Muscle layer of duodenum (tissue), 2 donors: ENCODE measurements around the gene VPS13D.
"Not testable (repeated sequence)": the region's sequence is repeated elsewhere in the genome, so short reads cannot be mapped to it uniquely, and the experiment has no call there.

Source experiments
- H3K27ac ChIP-seq: one replicate; pipeline ENCODE4 v1.7.0; 2013; ENCODE audit warnings: mild to moderate bottlenecking, low read length
- H3K27me3 ChIP-seq: one replicate; pipeline ENCODE4 v1.7.0; 2013; ENCODE audit warnings: low read depth, mild to moderate bottlenecking, control low read depth, low read length
- H3K36me3 ChIP-seq, 2 donors: one replicate each; pipeline ENCODE4 v1.7.0; 2013; ENCODE audit warnings: low read length in 2 of 2, control low read depth in 1 of 2, mild to moderate bottlenecking in 1 of 2; ENCODE audit not compliant: insufficient read depth in 2 of 2, control insufficient read depth in 1 of 2
- H3K4me1 ChIP-seq, 2 donors: one replicate each; pipeline ENCODE4 v1.7.0; 2013; ENCODE audit warnings: low read length in 2 of 2, mild to moderate bottlenecking in 2 of 2, control low read depth in 1 of 2, moderate library complexity in 1 of 2; ENCODE audit not compliant: insufficient read depth in 2 of 2, control insufficient read depth in 1 of 2
- H3K4me3 ChIP-seq, 2 donors: one replicate each; pipeline ENCODE4 v1.7.0; 2013; ENCODE audit warnings: low read length in 2 of 2, low read depth in 1 of 2, mild to moderate bottlenecking in 1 of 2
- H3K9me3 ChIP-seq, 2 donors: one replicate each; pipeline ENCODE4 v1.7.0; 2013; ENCODE audit warnings: low read length in 2 of 2, control low read depth in 1 of 2, mild to moderate bottlenecking in 1 of 2; ENCODE audit not compliant: control insufficient read depth in 1 of 2
- donor health status: healthy.

VPS13D gene

DNA sequence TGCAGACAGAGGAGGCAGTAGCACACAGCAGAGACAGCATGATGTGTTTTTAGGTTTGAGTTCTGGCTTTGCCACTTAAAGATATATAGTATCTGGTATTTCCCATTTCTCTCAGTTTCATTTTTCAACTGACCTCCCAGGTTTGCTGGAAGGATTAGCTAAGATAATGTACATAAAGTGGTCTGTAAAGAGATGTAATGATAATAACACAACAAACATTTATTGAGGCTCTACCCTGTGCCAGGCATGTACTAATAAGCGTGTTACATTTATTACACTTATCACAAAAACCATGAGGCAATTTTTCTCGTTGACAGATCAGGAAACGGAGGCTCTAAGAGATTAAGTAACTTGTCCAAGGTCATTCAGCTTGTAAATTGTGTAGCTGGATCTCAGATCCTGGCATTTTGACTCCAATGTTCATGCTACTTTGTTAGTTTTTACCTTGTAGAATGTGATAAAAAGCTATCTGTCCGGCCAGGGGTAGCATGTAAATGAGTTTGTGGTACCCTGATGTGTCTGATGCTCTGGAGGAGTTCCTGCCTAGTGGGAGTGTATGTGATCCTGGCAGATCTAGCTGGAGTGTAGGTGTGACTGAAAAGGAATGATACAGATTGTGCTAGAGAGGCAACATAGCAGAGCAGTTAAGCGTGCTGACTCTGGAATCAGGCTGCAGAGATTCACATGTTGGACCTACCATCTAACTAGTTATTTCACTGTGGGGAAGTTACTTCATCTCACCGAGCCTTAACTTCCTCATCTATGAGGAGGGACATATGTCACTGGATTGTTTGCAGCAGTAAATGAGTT, 146.6 kb downstream of the VPS13D start:
- H3K9me3 ChIP-seq: no peaks in the 10 kb centered on the region
- peaks cover 0 to 13% of the 10 kb centered on the region in 2 donors for H3K4me1 ChIP-seq
- H3K4me3 ChIP-seq: no peak overlapping the region
- peaks cover 18 to 22% of the 10 kb centered on the region in 2 donors for H3K36me3 ChIP-seq
- no peak overlapping the region for H3K27ac ChIP-seq
- H3K27me3 ChIP-seq: no peaks in the 10 kb centered on the region

DNA sequence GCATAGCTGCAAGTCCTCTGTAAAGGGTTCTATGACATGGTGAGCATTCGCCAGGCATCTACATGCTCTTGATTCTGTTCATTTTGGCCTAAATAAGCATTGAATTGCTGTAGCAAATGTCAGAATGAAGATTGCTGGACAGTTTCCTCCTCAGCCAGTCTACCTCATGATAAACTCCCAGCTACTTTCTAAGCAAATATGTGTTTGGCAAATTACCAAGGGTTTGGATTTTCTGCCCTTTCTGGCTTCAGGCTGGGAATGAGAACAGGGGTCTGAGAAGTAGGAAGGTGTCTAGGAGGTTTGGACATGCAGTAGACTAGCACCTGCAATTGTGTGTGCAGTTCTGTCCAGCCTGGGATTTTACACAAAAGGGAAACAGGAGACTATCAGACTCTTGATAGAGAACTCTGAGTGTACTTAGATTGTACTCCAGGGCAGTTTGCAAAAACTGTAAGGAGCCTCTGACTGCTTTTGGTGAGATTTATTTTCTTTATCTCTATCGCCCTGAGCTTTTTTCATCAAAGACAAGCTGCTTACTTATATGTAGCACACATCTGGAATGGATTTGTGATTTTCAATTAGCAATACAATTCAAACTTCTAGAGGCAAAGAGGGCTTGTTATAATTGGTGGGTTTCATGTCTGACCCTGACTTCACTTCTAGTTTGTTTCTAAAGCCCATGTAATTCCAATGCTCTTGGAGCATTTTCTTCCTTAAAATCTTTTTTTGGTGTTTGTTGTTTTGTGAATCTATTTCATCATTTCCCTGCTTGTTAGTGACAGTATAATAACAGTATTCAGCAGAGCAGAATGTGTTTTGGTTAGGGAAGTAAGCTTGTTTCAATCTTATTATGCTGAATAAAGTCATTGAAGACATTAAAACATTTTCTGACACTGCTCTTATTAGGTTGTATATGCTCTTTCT, 150.8 kb downstream of the VPS13D start:
- Histone ChIP-seq H3K27me3 (no peaks in the 10 kb centered on the region), H3K9me3 (no peaks in the 10 kb centered on the region), H3K4me1 (peaks cover 0 to 10% of the 10 kb centered on the region in 2 donors), H3K27ac (peak overlapping the region; percentile 10), H3K36me3 (peaks cover 33 to 35% of the 10 kb centered on the region in 2 donors), H3K4me3 (no peak overlapping the region)

DNA sequence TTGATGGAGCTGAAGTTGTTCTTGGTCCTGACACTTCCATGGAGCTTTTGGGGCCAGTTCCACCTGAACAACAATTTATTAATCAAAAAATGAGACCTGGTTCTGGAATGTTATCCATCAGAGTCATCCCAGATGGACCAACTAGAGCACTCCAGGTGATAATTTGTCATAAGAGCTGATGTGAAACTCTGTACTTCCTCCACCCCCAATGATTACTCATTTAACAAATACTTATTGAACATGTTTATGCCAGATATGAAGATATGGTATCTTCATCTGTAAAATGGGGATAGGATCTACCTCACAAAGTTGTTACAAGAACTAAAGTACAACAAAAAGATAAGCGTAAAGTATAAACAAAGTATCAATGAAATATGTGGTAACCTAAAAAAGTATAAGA, 153.2 kb downstream of the VPS13D start:
- Histone ChIP-seq H3K27me3 (no peaks in the 10 kb centered on the region), H3K9me3 (peaks cover 0 to 9% of the 10 kb centered on the region in 2 donors), H3K36me3 (peaks cover 50 to 54% of the 10 kb centered on the region in 2 donors), H3K4me1 (peaks cover 0 to 10% of the 10 kb centered on the region in 2 donors), H3K27ac (no peak overlapping the region), H3K4me3 (no peak overlapping the region)

- Histone ChIP-seq H3K27ac (no peak overlapping the region), H3K4me3 (no peak overlapping the region), H3K4me1 (peaks cover 0 to 10% of the 10 kb centered on the region in 2 donors), H3K27me3 (no peaks in the 10 kb centered on the region), H3K9me3 (peaks cover 0 to 9% of the 10 kb centered on the region in 2 donors), H3K36me3 (peaks cover 50 to 59% of the 10 kb centered on the region in 2 donors)
These were observed 154.0 kb downstream of the VPS13D start for GRCh38 chr1:12383786-12384185.

DNA sequence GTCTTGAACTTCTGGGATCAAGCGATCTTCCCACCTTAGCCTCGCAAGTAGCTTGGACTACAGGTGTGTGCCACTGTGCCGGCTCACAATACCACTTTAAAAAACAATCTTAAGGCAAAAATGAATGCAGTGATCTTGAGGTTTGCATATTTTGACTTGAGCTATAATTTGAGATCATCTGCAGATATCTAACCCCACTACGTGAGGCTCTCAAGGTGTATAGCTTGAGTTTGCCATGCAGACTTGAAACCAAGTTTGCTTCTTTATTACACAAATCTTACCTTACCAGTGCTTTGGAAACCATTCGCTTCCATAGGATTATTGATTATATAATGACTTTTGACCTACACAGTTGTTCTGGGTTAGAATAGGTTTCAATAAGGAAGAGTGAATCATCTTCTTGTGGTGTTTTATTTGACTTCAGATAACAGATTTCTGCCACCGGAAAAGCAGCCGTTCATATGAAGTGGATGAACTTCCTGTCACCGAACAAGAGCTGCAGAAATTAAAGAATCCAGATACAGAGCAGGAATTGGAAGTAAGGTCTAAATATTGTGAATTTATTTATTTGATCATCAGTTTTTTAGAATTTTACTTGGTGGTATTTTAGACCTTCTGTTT, 155.1 kb downstream of the VPS13D start:
- Histone ChIP-seq H3K36me3 (peaks cover 43 to 59% of the 10 kb centered on the region in 2 donors), H3K9me3 (peaks cover 0 to 9% of the 10 kb centered on the region in 2 donors), H3K27ac (no peak overlapping the region), H3K4me1 (peaks cover 0 to 10% of the 10 kb centered on the region in 2 donors), H3K4me3 (no peak overlapping the region), H3K27me3 (no peaks in the 10 kb centered on the region)

DNA sequence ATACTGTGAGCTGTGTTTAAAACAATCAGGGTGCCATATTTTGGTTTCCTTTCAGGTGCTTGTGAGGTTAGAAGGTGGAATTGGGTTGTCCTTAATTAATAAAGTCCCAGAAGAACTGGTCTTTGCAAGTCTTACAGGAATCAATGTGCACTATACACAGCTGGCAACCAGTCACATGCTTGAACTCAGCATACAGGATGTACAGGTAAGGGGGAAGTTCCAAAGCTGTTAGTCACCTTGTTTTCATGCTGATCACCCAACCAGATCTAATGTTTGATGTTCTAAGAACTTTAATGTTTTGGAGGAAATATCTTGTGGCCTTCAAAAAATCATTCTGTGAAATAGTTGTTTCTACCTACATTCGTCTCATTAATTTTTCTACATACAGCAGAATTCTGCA, 156.3 kb downstream of the VPS13D start:
- Histone ChIP-seq H3K27me3 (no peaks in the 10 kb centered on the region), H3K9me3 (peaks cover 0 to 9% of the 10 kb centered on the region in 2 donors), H3K27ac (no peak overlapping the region), H3K4me3 (no peak overlapping the region), H3K36me3 (peaks cover 43 to 67% of the 10 kb centered on the region in 2 donors), H3K4me1 (no peaks in the 10 kb centered on the region)

DNA sequence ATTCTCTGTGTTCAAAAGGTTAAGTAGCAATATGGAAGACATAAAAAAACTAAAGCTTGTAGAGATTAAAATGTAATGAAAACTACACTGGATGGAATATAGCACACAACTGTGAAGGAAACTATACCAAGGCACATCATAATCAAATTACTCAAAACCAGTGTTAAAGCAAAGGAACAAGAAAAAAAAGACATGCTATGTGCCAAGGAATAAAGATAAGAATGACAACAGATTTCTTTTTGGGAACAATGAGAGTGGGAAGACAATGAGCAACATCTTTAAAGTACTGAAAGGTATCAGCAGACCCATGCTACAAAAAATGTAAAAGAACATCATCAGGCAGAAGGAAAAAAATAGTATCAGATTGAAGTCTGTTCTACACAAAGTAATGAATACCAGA, 157.8 kb downstream of the VPS13D start:
- H3K4me1 ChIP-seq: no peaks in the 10 kb centered on the region
- H3K27me3 ChIP-seq: no peaks in the 10 kb centered on the region
- H3K27ac ChIP-seq: no peak overlapping the region
- H3K9me3 ChIP-seq: peaks cover 0 to 9% of the 10 kb centered on the region in 2 donors
- no peak overlapping the region for H3K4me3 ChIP-seq
- H3K36me3 ChIP-seq: peaks cover 41 to 69% of the 10 kb centered on the region in 2 donors

- H3K4me3 ChIP-seq, H3K4me1 ChIP-seq, H3K27me3 ChIP-seq, H3K9me3 ChIP-seq, H3K27ac ChIP-seq: not testable (repeated sequence)
- H3K36me3 ChIP-seq: peaks cover 20 to 51% of the 10 kb centered on the region in 2 donors
These were observed 160.5 kb downstream of the VPS13D start for GRCh38 chr1:12390296-12390695.

GRCh38 chr1:12397462-12398450, 167.9 kb downstream of the VPS13D start:
- no peaks in the 10 kb centered on the region for H3K27me3 ChIP-seq
- peaks cover 6 to 16% of the 10 kb centered on the region in 2 donors for H3K36me3 ChIP-seq
- H3K9me3 ChIP-seq: no peaks in the 10 kb centered on the region
- no peak overlapping the region for H3K27ac ChIP-seq
- H3K4me3 ChIP-seq: no peak overlapping the region
- H3K4me1 ChIP-seq: peaks cover 0 to 10% of the 10 kb centered on the region in 2 donors

DNA sequence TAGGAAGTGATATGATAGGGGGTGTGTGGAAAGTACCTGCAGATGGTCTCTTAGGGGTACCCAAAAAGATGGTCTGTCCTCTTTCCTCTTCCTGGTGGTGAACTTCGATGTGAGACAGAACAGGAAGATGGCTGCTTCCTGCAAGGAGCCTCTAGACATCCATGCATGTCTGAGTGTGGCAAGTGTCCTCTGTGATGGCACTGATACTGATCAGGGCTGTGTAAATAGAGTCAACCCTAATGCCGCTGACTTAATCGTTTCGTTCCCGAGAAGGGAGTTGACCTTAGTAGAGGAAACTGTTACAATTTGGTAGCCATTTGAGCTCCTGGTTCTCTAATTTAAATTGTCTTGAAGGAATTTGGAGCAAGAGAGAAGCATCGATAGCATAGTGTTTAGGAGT, 168.6 kb downstream of the VPS13D start:
- H3K27ac ChIP-seq: no peak overlapping the region

More for the DNA sequence above, 168.6 kb downstream of the VPS13D start:
- Histone ChIP-seq H3K4me3 (no peak overlapping the region), H3K36me3 (peaks cover 13 to 23% of the 10 kb centered on the region in 2 donors), H3K4me1 (peaks cover 0 to 10% of the 10 kb centered on the region in 2 donors), H3K9me3 (no peaks in the 10 kb centered on the region), H3K27me3 (no peaks in the 10 kb centered on the region)
